K562 treated with DMSO at 1 percent for 48 hours (cell line): Measurements from ENCODE around the gene PCDHA11. TPM values are rescaled to one million over a fixed set of nuclear protein-coding genes. Genes with fewer than 3 reads are reported as not detected.

Experiments
- total RNA-seq: library from RNA; unstranded; fragments of 300-600 nt; gene quantifications from 2 replicates; pipeline ENCODE4 v1.2.3, GENCODE V29; 2022; ENCODE audit warnings: low replicate concordance; ENCODE audit errors: extremely low read depth

The PCDHA11 gene
- total RNA-seq: not detected in 2 replicates

GRCh38 chr5:140868721-140869554, at the start of gene PCDHA11:
PCDHA11 (plus strand) TSS chr5:140868957; CDS start chr5:140869104, 147 bp downstream.

DNA sequence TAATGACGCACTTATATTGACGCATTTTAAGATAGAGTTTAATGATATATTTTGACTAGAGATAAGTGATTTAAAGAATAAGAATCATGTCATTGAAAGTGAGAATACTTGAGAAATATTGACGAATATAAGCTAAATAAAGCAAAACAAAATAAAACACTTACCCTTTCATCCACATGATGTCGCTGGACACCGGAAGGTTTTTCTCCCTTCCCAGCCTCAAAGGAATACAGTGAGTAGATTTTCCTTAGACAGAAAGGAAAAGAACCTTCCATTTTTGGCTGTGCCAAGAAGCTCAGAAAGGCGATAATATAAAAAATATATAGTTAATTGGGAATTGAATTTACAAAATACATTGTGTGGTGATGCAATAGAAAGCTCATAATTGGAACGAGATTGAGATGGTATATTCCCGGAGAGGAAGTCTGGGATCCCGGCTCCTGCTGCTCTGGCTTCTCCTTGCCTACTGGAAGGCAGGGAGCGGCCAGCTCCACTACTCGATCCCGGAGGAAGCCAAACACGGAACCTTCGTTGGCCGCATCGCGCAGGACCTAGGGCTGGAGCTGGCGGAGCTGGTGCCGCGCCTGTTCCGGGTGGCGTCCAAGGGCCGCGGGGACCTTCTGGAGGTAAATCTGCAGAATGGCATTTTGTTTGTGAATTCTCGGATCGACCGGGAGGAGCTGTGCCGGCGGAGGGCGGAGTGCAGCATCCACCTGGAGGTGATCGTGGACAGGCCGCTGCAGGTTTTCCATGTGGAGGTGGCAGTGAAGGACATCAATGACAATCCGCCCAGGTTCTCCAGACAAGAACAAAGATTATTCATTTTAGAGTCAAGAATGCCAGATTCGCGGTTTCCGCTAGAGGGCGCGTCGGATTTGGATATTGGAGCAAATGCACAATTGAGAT, 47.1 kb upstream of the PCDHA11 start, which contains the start of gene PCDHA5:
PCDHA5 (plus strand) TSS at position 239 of the 906 bp plus-strand sequence.

DNA sequence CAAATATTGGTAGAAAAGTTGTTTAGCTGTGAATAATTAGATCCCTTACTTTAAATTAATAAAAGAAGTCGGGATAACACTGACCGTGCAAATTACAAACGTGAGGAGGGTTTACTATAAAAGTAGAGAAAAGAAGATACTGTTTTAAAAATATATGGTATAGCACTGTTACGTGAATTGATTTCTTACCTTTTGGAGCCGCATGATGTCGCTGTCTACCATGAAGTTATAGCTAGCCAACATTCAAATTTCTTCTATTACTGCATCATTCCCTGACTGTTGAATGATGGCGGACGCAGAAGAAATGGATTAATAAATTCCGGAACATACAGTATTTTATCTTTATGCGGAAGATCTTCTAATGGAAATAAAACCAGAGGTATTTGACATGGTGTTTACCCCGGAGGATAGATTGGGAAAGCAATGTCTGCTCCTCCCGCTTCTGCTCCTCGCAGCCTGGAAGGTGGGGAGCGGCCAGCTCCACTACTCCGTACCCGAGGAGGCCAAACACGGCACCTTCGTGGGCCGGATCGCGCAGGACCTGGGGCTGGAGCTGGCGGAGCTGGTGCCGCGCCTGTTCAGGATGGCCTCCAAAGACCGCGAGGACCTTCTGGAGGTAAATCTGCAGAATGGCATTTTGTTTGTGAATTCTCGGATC, 40.9 kb upstream of the PCDHA11 start, which contains the start of gene PCDHA6:
PCDHA6 (plus strand) TSS at position 257 of the 658 bp plus-strand sequence; CDS start at position 389, 132 bp downstream.

DNA sequence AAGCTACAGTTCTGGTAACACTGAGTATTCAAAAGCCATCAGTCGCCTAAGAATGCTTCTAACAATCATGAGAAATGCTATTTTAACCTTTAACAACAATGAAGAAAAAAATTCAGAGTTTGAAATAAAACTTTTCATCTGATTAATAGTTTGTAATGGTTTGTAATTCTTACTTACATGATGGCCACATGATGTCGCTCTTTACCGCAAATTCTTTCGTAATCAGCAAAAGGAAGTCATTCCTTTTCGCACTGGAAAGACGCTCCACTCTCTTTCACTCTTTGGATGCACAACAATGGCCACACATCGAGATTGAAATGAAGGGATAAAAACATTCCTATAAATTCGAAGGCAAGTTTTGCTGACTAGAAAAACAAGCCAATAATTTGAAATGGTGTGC, 34.8 kb upstream of the PCDHA11 start, which contains the start of gene PCDHA7:
PCDHA7 (plus strand) TSS at position 277 of the 400 bp plus-strand sequence; CDS start at position 392, 115 bp downstream.

GRCh38 chr5:140840978-140841962, 27.5 kb upstream of the PCDHA11 start, which contains the start of gene PCDHA8:
PCDHA8 (plus strand) TSS chr5:140841187; CDS start chr5:140841322, 135 bp downstream.

GRCh38 chr5:140848139-140849102, 20.3 kb upstream of the PCDHA11 start, which contains the start of gene PCDHA9:
PCDHA9 (plus strand) TSS chr5:140848382; CDS start chr5:140848496, 114 bp downstream.

GRCh38 chr5:140855772-140856674, 12.7 kb upstream of the PCDHA11 start, which contains the start of gene PCDHA10:
PCDHA10 (plus strand) TSS chr5:140855897; CDS start chr5:140856049, 152 bp downstream.

GRCh38 chr5:140875085-140876065, 6.6 kb downstream of the PCDHA11 start, which contains the start of gene PCDHA12:
PCDHA12 (plus strand) TSS chr5:140875308; CDS start chr5:140875473, 165 bp downstream.

DNA sequence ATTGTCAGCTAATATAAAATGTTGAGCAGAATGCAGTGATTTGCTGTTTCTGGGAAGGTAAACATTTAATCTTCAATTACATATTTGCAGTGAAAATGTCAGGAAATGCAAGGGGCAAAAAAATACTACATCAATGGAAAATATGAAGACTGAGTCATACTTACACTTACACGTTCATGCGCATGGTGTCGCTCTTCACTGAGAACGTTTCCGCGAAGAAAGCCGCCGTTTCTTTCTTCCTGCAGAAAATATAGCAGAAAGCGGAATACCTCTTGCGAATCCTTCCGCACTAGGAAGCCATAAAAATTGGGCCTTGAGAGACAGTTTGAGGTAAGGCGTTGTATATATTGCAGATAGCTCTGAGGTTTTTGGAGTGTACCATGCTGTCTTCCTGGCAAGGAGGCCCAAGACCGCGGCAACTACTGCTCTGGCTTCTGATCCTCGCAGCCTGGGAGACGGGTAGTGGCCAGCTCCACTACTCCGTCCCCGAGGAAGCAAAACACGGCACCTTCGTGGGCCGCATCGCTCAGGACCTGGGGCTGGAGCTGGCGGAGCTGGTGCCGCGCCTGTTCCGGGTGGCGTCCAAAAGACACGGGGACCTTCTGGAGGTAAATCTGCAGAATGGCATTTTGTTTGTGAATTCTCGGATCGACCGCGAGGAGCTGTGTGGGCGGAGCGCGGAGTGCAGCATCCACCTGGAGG, 13.3 kb downstream of the PCDHA11 start, which contains the start of gene PCDHA13:
PCDHA13 (plus strand) TSS at position 236 of the 702 bp plus-strand sequence; CDS start at position 381, 145 bp downstream.

Other genes with a start within 250 kb of the PCDHA11 start
- not detected in 2 replicates for gene CD14, start 235.8 kb upstream of the PCDHA11 start, total RNA-seq
- not detected in 2 replicates for gene TMCO6, start 229.5 kb upstream of the PCDHA11 start, total RNA-seq
- gene NDUFA2, start 221.3 kb upstream of the PCDHA11 start, total RNA-seq: not detected in 2 replicates
- gene IK, start 221.1 kb upstream of the PCDHA11 start, total RNA-seq: not detected in 2 replicates
- gene WDR55, start 204.1 kb upstream of the PCDHA11 start, total RNA-seq: not detected in 2 replicates
- gene DND1, start 195.4 kb upstream of the PCDHA11 start, total RNA-seq: not detected in 2 replicates
- gene HARS1, start 177.6 kb upstream of the PCDHA11 start, total RNA-seq: not detected in 2 replicates
- gene HARS2, start 177.5 kb upstream of the PCDHA11 start, total RNA-seq: not detected in 2 replicates
- gene ZMAT2, start 168.5 kb upstream of the PCDHA11 start, total RNA-seq: not detected in 2 replicates
- gene PCDHA1, start 82.8 kb upstream of the PCDHA11 start, total RNA-seq: not detected in 2 replicates
- gene PCDHA2, start 74.1 kb upstream of the PCDHA11 start, total RNA-seq: not detected in 2 replicates
- not detected in 2 replicates for gene PCDHA3, start 67.9 kb upstream of the PCDHA11 start, total RNA-seq
- not detected in 2 replicates for gene PCDHA4, start 61.9 kb upstream of the PCDHA11 start, total RNA-seq
- gene PCDHA5, start 47.3 kb upstream of the PCDHA11 start, total RNA-seq: not detected in 2 replicates
- not detected in 2 replicates for gene PCDHA6, start 41.0 kb upstream of the PCDHA11 start, total RNA-seq
- not detected in 2 replicates for gene PCDHA7, start 34.7 kb upstream of the PCDHA11 start, total RNA-seq
- gene PCDHA8, start 27.8 kb upstream of the PCDHA11 start, total RNA-seq: not detected in 2 replicates
- not detected in 2 replicates for gene PCDHA9, start 20.6 kb upstream of the PCDHA11 start, total RNA-seq
- gene PCDHA10, start 13.1 kb upstream of the PCDHA11 start, total RNA-seq: not detected in 2 replicates
- not detected in 2 replicates for gene PCDHA12, start 6.4 kb downstream of the PCDHA11 start, total RNA-seq
- gene PCDHA13, start 13.2 kb downstream of the PCDHA11 start, total RNA-seq: not detected in 2 replicates
- not detected in 2 replicates for gene PCDHAC1, start 57.3 kb downstream of the PCDHA11 start, total RNA-seq
- gene PCDHAC2, start 97.5 kb downstream of the PCDHA11 start, total RNA-seq: not detected in 2 replicates
- gene PCDHB1, start 182.4 kb downstream of the PCDHA11 start, total RNA-seq: not detected in 2 replicates
- gene PCDHB2, start 225.7 kb downstream of the PCDHA11 start, total RNA-seq: not detected in 2 replicates
- gene PCDHB3, start 231.5 kb downstream of the PCDHA11 start, total RNA-seq: not detected in 2 replicates